Endothelial cell (in vitro differentiated cells): Measurements from ENCODE around the gene SMIM35. TPM values are rescaled to one million over a fixed set of nuclear protein-coding genes. Genes with fewer than 3 reads are reported as not detected.

Source experiments
- DNase-seq: peaks from one replicate; pipeline ENCODE4 v3.0.0; 2021; ENCODE audit warnings: low spot score
- H3K27ac Mint-ChIP-seq: one replicate; pipeline ENCODE4 v1.8.0; 2021; ENCODE audit warnings: mixed read lengths, inconsistent platforms; ENCODE audit not compliant: unreplicated experiment
- H3K27me3 Mint-ChIP-seq: one replicate; pipeline ENCODE4 v1.8.0; 2021; ENCODE audit warnings: mild to moderate bottlenecking, moderate library complexity, mixed read lengths, inconsistent platforms; ENCODE audit not compliant: unreplicated experiment
- H3K36me3 Mint-ChIP-seq: one replicate; pipeline ENCODE4 v1.8.0; 2021; ENCODE audit warnings: mild to moderate bottlenecking, low read depth, mixed read lengths, inconsistent platforms; ENCODE audit not compliant: unreplicated experiment
- H3K4me1 Mint-ChIP-seq: one replicate; pipeline ENCODE4 v1.8.0; 2021; ENCODE audit warnings: mild to moderate bottlenecking, mixed read lengths, inconsistent platforms; ENCODE audit not compliant: unreplicated experiment
- H3K4me3 Mint-ChIP-seq: one replicate; pipeline ENCODE4 v1.8.0; 2021; ENCODE audit warnings: mild to moderate bottlenecking, mixed read lengths, inconsistent platforms; ENCODE audit not compliant: unreplicated experiment
- H3K9me3 Mint-ChIP-seq: one replicate; pipeline ENCODE4 v1.8.0; 2021; ENCODE audit warnings: mixed read lengths, inconsistent platforms; ENCODE audit not compliant: unreplicated experiment
- total RNA-seq: library from RNA; stranded (reverse); fragmentation: NEBNext Ultra II Directional; extraction: Animal tissue kit (Norgen Biotek cat#: 25700); gene quantifications from one replicate; pipeline ENCODE4 v1.2.1, GENCODE V29; 2021; ENCODE audit not compliant: unreplicated experiment
- TF ChIP-seq, protein P1 (sequence below): fragments of 200-600 bp; sonication (generic); IDR thresholded peaks from one replicate; pipeline ENCODE4 v1.5.0; 2021; ENCODE audit warnings: antibody characterized with exemption; ENCODE audit not compliant: unreplicated experiment

Gene SMIM35
- total RNA-seq, 1 donor from 2014 or later, result not detected

DNA sequence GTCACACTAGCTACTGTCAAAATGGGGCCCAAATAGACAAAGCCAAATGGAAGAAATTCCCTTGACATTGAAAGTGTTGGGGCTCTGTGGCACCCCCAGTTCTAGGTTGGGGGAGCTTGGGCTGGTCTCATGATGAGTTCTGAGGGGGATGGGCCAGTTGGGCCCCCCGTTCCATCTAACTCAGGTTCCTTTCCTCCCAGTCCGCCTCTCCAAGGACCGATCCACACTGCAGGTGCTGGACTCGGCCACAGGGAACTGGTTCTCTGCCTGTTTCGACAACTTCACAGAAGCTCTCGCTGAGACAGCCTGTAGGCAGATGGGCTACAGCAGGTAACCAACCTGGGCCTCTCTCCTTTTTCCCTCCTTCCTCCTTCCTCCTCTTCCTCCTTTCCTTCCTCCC, 17.7 kb upstream of the SMIM35 start:
- Mint-ChIP-seq H3K27me3 (peaks cover 8% of the 10 kb centered on the region), H3K27ac (no peak overlapping the region), H3K36me3 (no peaks in the 10 kb centered on the region), H3K9me3 (no peaks in the 10 kb centered on the region), H3K4me1 (peaks cover 5% of the 10 kb centered on the region), H3K4me3 (no peak overlapping the region)
- TF ChIP-seq, protein P1, sequence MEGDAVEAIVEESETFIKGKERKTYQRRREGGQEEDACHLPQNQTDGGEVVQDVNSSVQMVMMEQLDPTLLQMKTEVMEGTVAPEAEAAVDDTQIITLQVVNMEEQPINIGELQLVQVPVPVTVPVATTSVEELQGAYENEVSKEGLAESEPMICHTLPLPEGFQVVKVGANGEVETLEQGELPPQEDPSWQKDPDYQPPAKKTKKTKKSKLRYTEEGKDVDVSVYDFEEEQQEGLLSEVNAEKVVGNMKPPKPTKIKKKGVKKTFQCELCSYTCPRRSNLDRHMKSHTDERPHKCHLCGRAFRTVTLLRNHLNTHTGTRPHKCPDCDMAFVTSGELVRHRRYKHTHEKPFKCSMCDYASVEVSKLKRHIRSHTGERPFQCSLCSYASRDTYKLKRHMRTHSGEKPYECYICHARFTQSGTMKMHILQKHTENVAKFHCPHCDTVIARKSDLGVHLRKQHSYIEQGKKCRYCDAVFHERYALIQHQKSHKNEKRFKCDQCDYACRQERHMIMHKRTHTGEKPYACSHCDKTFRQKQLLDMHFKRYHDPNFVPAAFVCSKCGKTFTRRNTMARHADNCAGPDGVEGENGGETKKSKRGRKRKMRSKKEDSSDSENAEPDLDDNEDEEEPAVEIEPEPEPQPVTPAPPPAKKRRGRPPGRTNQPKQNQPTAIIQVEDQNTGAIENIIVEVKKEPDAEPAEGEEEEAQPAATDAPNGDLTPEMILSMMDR, result no peak
- DNase-seq, result no peak

DNA sequence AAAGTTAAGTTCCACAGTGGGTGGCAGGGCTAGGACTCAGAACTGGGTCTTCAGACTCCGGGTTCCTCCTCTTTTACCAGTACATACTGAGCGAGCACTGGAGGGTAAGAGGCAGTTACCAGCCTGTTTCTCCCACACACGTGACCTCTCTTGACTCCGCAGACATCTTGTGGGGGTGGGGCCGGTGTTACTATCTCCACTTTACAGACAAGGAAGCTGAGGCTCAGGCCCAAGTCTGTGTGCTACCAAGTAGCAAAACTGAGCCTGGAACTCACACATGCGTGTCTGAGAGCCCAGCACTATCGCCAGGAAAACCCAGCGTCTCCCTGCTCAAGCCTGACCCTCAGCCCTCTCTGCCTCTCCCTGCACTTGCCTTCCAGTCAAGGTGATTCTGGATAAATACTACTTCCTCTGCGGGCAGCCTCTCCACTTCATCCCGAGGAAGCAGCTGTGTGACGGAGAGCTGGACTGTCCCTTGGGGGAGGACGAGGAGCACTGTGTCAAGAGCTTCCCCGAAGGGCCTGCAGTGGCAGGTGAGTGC, 16.0 kb upstream of the SMIM35 start:
- Mint-ChIP-seq H3K4me3 (no peak overlapping the region), H3K9me3 (no peaks in the 10 kb centered on the region), H3K27me3 (peaks cover 12% of the 10 kb centered on the region), H3K36me3 (no peaks in the 10 kb centered on the region), H3K27ac (no peak overlapping the region), H3K4me1 (peaks cover 5% of the 10 kb centered on the region)
- DNase-seq, result no peak
- TF ChIP-seq, protein P1, result no peak

DNA sequence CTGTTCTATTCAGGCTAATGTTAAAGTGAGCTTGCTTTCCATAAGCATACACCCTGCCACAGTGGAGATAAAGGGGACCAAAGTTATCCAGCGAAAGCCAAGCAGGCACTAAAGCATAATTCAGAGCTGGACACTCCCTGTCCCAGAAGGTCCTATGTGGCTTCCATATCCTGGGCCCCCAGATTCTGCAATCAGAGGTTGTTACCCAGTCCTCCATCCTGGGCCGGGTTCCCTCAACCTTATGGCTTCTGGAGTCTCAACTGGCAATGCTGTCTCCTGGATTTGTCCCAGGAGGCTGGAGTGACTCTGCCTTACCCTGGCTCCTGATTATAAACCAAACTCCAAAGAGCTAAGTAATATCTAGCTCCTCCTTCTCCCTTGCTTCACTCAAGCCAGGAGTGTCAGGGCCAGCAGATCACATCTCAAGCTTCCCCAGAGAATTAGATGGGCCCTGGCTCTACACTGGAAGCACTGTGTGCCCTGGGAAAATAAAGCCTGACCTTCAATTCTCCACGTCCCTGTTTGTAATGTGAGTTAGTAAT, 14.0 kb upstream of the SMIM35 start:
- TF ChIP-seq, protein P1, result no peak
- H3K9me3 Mint-ChIP-seq, result no peaks in the 10 kb centered on the region
- no peaks in the 10 kb centered on the region for H3K36me3 Mint-ChIP-seq
- no peak for DNase-seq
- peaks cover 7% of the 10 kb centered on the region for H3K4me1 Mint-ChIP-seq
- no peak overlapping the region for H3K27ac Mint-ChIP-seq
- H3K4me3 Mint-ChIP-seq, result no peak overlapping the region
- peaks cover 10% of the 10 kb centered on the region for H3K27me3 Mint-ChIP-seq

DNA sequence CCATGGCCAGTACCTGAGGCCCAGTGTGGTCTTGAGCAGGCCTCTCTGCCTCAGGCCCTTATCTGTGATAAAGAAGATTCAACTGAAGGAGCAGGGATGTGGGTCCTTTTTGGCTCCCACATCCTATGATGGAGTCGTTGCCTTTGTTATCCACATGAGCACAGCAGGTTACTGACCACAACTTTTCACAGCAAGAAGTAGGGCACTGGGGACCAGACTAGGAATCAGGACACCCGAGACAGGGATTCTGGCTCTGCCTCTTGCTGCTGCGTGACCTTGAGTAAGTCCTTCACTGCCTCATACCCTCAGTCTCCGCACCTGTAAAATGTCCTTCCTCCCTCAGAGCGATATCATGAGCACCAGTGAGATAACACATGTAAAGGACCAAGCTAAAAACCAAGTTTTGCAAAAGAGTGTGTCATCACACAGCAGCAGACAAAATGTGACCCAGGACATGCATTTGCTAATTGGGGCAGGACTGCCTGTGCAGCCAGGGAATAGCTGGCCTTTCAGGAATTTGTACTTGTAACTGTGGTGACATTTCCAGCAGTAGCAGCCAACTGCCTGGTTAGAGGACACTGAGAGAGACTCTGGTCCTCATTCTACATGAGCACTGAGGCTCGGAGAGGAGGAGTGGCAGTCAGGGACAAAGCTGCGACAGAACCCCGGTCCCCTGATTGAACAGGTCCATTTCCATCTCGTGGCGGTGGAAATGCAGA, 13.2 kb upstream of the SMIM35 start:
- Mint-ChIP-seq H3K4me1 (peaks cover 11% of the 10 kb centered on the region), H3K4me3 (no peak overlapping the region), H3K9me3 (no peaks in the 10 kb centered on the region), H3K27me3 (peaks cover 10% of the 10 kb centered on the region), H3K27ac (no peak overlapping the region), H3K36me3 (no peaks in the 10 kb centered on the region)
- TF ChIP-seq, protein P1, result no peak
- no peak for DNase-seq
